HG02973 (cell line): ENCODE results near the gene DNAJC5.
"Not testable (repeated sequence)": the region's sequence is repeated elsewhere in the genome, so short reads cannot be mapped to it uniquely, and the experiment has no call there.

Experiments
- ATAC-seq: cut with Tn5 transposase; IDR thresholded peaks from one replicate; pipeline ENCODE4 v1.9.1; 2021; ENCODE audit warnings: moderate library complexity; ENCODE audit not compliant: unreplicated experiment

Gene DNAJC5

DNA sequence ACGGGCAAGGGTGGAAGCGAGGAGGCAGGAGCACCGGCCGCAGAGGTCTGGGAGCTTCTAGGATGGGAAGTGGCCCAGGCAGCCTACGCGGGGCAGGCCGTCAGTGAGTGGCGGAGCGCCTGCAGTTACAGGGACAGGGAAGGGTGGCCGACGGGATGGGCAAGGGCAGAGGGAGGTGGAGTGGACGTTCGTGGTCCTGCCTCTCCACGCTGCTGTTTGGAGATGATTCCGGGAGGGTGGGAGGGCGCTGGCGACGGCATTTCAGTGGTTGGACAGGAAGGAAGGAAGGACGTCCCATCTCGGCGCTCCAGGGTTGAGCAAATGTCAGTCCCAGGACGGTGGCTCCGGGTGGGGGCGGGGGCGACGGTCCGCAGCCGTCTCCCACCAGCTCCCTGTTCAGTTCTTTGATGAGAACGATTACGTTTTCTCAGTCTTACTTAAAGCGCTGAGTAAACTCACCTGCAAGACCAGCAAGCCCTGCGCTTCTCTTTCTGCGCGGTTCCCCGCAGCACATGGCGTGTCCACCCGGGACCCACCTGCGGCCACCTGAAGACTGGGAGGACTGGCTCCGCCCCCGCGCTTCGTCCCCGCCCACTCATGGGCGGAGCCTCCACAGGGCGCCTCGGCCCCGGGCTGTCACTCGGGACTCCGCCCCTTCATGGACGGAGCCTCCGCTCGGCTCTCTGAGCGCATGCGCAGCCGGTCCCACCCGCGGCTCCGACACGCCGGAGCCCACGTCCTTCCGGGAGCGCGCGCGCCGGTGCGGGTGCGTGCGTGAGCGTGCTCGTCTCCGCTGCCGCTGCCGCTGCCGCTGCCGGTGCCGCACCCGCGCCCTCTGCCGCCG lies at the start of gene DNAJC5:
TSS of gene DNAJC5 (plus strand) at position 769 of the 844 bp plus-strand sequence. CDS start 33,220 bp downstream, outside the sequence.
- peak; percentile 80 for ATAC-seq

DNA sequence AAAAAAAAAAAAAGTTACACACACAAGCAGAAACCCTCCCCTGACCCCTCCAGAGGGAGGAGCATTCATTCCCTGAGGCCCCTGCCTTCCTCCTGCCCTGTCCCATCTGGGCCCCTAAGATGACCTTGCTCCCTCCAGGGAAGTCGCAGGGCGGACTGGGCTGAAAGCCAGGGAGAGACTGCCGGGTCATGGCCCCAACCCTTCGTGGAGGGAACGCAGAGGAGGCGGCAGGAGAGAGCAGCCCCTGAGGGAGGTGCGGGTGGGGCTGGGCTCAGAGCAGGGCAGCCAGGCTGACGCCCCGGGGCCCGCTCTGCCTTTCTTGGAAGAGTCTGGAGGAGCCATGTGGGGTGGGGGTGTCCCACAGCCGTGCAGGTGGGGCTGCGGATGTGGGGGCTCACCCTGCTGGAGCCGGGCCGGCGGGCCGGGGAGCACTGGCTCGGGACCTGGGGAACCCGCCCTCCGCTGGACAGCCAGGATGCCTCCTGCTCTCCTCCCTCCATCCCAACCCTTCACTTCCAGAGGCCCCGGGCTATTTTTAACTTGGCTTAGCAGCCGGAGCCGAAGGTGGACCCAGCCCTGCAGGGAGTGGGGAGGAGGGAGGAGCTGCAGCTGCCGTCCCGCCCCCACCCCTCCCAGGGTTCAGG lies 48.7 kb upstream of the DNAJC5 start:
- ATAC-seq, result no peak

GRCh38 chr20:63846888-63847236 lies 48.1 kb upstream of the DNAJC5 start:
- ATAC-seq, result no peak

GRCh38 chr20:63847237-63848002 lies 47.5 kb upstream of the DNAJC5 start:
- ATAC-seq, result no peak

DNA sequence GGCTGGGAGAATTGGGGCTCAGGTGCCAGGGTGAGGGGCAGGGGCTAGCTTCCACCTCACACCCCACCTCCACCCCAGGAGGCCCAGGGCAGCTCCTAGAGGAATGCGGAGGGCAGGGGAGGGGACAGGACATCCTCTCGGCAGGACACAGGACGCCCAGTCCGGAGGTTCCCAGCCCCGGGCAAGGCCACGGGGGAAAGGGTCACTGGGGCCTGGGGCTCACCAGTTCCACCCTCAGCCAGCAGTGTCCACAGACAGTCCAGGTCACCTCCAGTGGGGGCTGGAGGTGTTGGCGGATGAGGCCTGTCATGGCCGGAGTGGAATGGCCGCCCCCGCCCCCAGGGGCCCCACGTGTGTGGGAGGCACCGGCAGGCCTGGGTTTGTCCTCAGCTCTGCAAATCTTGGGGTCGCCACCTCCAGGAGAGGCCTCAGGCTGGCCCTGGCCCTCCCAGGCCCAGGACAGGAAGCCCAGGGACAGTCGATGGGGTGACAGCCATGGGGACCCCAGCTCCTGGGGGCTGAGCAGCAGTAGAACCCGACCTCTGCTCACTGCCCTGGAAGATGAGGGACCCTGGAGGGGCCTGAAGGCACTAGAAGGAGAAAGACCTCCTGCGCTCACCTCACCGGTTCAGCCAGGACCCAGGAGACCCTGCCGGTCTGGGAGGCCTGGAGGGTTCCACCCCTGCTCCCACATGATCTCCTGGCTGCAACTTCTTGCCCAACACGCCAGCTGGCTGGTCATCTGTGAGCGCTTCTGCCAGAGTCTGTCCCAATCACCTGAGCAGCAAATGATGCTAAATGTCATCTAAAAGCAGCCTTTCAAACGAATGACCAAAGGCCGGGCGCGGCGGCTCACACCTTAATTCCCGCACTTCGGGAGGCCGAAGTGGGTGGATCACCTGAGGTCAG lies 46.7 kb upstream of the DNAJC5 start:
- no peak for ATAC-seq

DNA sequence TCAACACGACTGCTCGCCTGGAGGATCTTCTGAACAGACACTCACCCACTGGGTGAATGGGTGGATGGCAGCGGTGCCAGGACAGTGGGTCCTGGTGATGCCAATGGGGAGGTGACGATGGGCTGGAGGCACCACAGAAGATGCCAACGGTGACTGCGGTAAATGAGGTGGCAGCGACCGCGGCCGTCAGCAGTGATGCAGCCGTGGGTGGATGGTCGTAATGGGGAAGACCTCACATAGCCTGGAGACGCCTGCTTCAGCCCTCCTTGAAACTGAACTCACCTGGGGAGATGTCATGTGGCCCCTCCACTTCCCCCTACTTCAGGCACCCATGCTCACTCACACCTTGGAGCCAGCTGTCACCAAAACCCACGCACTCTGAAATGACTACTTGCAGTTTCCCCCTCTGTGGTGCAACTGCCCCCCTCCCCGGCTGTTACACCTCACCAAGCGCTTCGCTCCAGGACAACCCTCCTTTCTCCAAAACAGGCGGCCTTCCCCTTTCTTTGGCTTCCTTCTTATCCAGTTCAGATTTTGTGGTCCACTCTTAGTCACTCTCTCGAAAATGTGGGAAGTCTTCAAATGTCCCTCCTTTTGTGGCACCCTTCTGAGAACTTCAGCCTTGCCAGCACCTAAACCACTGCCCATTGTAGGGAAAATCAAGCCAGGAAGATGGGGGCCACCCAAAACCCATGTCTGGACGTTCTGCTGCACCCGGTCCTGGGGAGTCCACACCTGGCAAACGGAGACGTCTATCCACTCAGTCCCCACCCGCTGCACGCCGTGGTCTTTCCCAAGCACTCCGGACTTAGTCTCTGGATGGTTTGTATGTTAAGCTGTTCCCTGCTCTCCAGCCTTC lies 44.0 kb upstream of the DNAJC5 start:
- peak; percentile 64 for ATAC-seq

DNA sequence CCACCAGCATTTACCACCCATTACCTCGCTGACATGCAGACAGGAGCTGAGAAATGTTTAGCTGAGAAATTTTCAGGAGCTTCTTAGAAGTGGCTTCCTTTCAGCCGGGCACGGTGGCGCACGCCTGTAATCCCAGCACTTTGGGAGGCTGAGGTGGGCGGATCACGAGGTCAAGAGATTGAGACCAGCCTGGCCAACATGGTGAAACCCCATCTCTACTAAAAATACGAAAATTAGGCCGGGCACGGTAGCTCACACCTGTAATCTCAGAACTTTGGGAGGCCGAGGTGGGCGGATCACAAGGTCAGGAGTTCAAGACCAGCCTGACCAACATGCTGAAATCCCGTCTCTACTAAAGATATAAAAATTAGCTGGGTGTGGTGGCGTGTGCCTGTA lies 43.4 kb upstream of the DNAJC5 start:
- ATAC-seq, result not testable (repeated sequence)

DNA sequence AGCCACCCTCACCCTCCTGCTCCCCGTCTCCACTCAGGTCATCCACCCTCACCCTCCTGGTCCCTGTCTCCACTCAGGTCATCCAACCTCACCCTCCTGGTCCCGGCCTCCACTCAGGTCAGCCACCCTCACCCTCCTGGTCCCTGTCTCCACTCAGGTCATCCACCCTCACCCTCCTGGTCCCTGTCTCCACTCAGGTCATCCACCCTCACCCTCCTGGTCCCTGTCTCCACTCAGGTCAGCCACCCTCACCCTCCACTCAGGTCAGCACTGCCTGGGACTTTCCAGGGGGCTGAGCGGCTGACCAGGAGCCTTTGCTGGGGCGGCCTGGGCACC lies 41.2 kb upstream of the DNAJC5 start:
- not testable (repeated sequence) for ATAC-seq

DNA sequence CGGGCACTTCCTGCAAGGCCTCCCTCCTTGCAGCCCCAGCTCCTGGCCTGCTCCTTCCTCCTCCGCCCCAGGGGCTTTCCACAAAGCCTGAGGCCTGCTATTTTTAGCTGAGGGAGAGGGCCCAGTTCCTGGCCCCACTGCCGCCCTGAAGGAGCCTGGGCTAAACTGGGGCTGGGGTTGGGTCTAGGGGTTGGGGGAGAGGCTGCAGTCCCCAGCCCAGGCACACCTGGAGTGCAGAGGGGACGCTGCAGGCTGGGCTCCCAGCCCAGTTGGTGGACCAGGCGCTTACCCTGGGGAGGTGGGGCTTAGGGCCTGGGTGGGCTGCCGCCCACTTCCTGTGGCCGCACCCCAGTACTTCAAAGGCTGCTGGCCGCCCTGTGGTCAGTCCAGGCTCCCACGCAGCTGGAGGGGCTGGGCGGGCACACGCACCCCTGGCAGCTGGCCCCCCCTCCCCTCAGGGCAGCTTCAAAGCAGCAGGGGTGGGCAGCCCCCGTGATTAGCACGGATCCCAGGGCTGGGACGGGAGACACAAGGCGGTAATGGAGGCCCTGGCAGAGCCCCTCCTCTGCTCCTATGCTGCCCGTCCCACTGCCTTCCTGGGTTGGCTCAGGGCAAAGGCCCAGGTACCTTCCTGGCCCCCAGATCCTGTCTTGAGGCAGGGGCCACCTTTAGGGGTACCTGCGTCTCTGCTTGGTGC lies 40.7 kb upstream of the DNAJC5 start:
- ATAC-seq, result no peak

- ATAC-seq, result no peak
Measured at GRCh38 chr20:63854766-63855362, 40.1 kb upstream of the DNAJC5 start.

- ATAC-seq, result no peak
Measured at GRCh38 chr20:63855363-63856097, 39.4 kb upstream of the DNAJC5 start.

DNA sequence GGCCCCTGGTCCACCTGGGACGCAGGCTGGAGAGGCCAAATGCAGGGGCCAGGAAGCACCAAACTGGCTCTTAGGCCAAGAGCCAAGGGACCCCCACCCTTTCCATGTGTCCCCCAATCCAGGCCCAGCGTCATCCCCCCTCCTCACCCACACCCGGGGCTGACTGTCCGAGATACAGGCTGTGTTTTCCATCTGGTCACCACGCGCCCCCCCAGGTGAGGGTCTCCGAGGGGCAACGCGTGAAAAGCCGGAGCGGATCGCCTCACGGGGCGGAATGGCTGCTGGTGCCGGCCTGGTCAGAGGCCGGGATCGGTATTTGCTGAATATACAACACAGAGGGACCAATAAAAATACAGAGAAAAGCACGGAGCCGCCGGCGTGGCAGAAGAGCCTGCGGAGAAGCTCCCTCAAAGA lies 38.8 kb upstream of the DNAJC5 start:
- ATAC-seq, result no peak

GRCh38 chr20:63857764-63858392 lies 37.0 kb upstream of the DNAJC5 start:
- no peak for ATAC-seq

DNA sequence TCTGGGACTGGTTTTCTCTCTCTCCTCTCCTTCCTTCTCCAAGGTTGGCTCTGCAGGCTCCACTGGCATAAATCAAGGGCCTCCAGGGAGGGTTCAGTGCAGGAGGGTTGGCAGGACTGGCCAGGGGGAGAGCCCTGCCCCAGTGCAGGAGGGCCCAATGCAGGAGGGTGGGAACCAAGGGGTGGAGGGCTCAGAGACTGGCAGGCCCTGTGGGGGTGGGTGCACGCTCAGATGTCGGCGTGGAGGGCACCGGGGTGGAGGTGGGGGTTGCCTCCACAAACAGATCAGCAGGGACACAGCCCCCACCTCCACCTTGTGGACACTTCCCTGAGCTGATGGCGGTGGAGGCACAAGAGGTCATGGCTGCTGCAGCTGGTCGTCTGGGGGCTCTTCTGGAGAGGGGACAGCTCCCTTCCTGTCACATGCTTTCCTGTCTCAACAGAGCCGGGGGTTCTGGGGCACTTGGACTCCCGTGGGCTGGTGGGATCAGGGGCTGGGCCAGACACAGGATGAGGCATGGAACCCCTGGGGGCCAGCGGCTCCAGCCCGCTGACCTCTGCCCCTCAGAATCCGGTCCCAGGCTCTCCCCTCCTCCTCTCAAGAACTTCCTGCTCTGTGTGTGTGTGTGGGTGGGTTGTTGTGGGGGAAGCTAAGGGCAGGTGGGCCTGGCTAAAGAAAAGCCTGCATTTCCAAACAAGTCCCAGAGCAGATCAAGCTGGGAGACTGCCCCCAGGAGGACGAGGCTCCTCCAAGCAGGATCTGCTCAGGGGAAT lies 36.3 kb upstream of the DNAJC5 start:
- no peak for ATAC-seq

DNA sequence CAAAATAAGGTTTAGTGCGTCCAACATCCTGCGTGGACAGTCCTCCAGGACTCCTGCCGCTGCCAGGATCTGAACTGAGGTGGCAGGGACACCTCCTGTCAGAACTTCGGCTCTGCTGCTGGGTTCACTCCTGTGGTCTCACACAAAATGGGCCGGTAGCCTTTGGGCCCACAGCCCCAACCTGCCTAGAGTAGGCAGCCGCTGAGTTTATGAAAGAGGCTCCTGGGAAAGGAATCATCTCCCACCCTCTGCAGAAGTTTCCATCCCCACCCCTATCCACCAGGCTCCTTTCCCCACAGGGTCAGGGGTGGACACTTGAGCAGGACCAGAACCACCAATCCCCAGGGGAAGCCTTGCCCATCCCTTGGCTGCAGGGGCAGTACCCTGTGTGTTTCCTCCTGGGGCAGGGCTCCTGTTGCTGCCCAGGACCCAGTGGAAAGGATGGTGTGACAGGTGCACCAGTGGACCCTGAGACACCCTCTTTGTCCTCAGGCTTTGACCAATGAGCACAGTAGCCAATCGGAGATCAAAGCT lies 35.7 kb upstream of the DNAJC5 start:
- ATAC-seq, result no peak

DNA sequence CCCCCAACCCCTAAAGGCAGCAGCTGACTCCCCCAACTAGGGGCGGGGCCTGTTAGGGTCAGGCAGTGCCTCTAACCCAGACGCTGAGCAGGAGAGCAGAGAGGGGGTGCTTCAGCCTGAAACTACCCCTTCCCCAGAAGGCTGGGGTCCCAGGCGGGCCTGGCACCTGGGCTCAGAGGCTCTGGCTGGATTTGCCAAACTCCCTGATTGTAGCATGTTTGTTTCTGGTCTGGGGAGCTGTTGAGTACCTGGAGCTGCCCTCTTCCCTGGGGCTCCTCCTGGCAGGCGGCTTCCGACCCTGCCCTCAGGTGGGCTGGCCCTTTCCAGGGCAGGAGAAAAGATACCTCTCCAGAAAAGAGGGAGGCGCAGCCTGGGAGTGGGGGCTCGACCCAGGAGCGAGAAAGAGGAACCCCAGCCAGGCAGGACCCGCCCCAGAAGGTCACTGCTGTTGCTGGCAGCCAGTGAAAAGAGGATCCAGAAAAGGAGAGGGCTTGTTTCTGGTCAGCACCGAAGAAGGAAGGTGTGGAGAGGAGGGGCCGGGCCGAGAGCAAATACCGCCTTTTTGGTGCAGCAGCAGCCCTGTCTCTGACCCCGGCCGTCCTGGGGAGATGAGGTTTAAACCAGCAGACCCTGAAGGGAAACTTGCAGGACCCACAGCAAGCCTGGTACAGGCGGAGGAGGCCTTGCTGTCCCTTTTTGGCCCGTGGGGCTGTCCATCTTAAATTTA lies 34.4 kb upstream of the DNAJC5 start:
- ATAC-seq, result no peak
